ENCODE measurements around the gene HLA-DQA1. TPM values are rescaled to one million over a fixed set of nuclear protein-coding genes. Genes with fewer than 3 reads are reported as not detected.
"Not testable (repeated sequence)": the region's sequence is repeated elsewhere in the genome, so short reads cannot be mapped to it uniquely, and the experiment has no call there.

Gene HLA-DQA1
- total RNA-seq, 4 donors from 2014 or later = 0.30 to 17.2 (median 9.2) TPM

- no peak overlapping the region for H3K27ac ChIP-seq
- no peaks in the 10 kb centered on the region for H3K4me1 ChIP-seq
- no peaks in the 10 kb centered on the region for H3K27me3 ChIP-seq
- 0 to 13% methylated on average over 8 of the region's 8 CpGs for WGBS, 2 donors
- TF ChIP-seq POLR2A (IDR thresholded peaks at IDR 0.05) (no peak), CTCF (IDR thresholded peaks at IDR 0.05) (no peak), EP300 (IDR thresholded peaks at IDR 0.05) (no peak)
- H3K36me3 ChIP-seq = no peaks in the 10 kb centered on the region
- no peaks in the 10 kb centered on the region for H3K9me3 ChIP-seq
- DNase-seq (ENCODE audit: low spot score in 2 of 2) = no peak
- H3K4me3 ChIP-seq = no peak overlapping the region
These were observed 2.5 kb downstream of the HLA-DQA1 start for GRCh38 chr6:32639440-32640394.

GRCh38 chr6:32641122-32641521 lies 3.9 kb downstream of the HLA-DQA1 start:
- DNase-seq (ENCODE audit: low spot score in 2 of 2) = no peak
- 26 to 56% methylated on average over 6 of the region's 6 CpGs for WGBS, 2 donors
- no peak overlapping the region for H3K4me3 ChIP-seq
- no peaks in the 10 kb centered on the region for H3K36me3 ChIP-seq
- H3K27ac ChIP-seq = no peak overlapping the region
- no peaks in the 10 kb centered on the region for H3K27me3 ChIP-seq
- no peaks in the 10 kb centered on the region for H3K4me1 ChIP-seq
- no peaks in the 10 kb centered on the region for H3K9me3 ChIP-seq
- TF ChIP-seq POLR2A (IDR thresholded peaks at IDR 0.05) = no peak
- TF ChIP-seq EP300 (IDR thresholded peaks at IDR 0.05) = no peak
- TF ChIP-seq CTCF (IDR thresholded peaks at IDR 0.05) = no peak

GRCh38 chr6:32641785-32642719 lies 4.8 kb downstream of the HLA-DQA1 start:
- not testable (repeated sequence) for H3K4me1 ChIP-seq; H3K27ac ChIP-seq; H3K27me3 ChIP-seq; H3K9me3 ChIP-seq; H3K4me3 ChIP-seq; DNase-seq (ENCODE audit: low spot score in 2 of 2); H3K36me3 ChIP-seq
- WGBS, 2 donors = 100% methylated on average over 1 of the region's 2 CpGs

- H3K27me3 ChIP-seq = no peaks in the 10 kb centered on the region
- no peaks in the 10 kb centered on the region for H3K36me3 ChIP-seq
- H3K9me3 ChIP-seq = no peaks in the 10 kb centered on the region
- no peak overlapping the region for H3K27ac ChIP-seq
- TF ChIP-seq POLR2A (IDR thresholded peaks at IDR 0.05) (no peak), EP300 (IDR thresholded peaks at IDR 0.05) (no peak)
- WGBS, 2 donors = 33 to 46% methylated on average over 2 to 3 of the region's 6 CpGs
- no peak for DNase-seq (ENCODE audit: low spot score in 2 of 2)
- H3K4me1 ChIP-seq = no peaks in the 10 kb centered on the region
- no peak overlapping the region for H3K4me3 ChIP-seq
These were observed 5.5 kb downstream of the HLA-DQA1 start for GRCh38 chr6:32642720-32643106.

- Histone ChIP-seq H3K4me1 (no peaks in the 10 kb centered on the region), H3K9me3 (no peaks in the 10 kb centered on the region), H3K36me3 (no peaks in the 10 kb centered on the region), H3K27me3 (no peaks in the 10 kb centered on the region), H3K4me3 (no peak overlapping the region), H3K27ac (no peak overlapping the region)
- DNase-seq (ENCODE audit: low spot score in 2 of 2) = no peak
- WGBS, 2 donors = 24 to 28% methylated on average over 4 of the region's 4 CpGs
- TF ChIP-seq POLR2A (IDR thresholded peaks at IDR 0.05) = no peak
- no peak for TF ChIP-seq EP300 (IDR thresholded peaks at IDR 0.05)
- no peak for TF ChIP-seq CTCF (IDR thresholded peaks at IDR 0.05)
These were observed 6.7 kb downstream of the HLA-DQA1 start for GRCh38 chr6:32643904-32644303.
